ENCODE data around the gene ZNF408.

Gene ZNF408

DNA sequence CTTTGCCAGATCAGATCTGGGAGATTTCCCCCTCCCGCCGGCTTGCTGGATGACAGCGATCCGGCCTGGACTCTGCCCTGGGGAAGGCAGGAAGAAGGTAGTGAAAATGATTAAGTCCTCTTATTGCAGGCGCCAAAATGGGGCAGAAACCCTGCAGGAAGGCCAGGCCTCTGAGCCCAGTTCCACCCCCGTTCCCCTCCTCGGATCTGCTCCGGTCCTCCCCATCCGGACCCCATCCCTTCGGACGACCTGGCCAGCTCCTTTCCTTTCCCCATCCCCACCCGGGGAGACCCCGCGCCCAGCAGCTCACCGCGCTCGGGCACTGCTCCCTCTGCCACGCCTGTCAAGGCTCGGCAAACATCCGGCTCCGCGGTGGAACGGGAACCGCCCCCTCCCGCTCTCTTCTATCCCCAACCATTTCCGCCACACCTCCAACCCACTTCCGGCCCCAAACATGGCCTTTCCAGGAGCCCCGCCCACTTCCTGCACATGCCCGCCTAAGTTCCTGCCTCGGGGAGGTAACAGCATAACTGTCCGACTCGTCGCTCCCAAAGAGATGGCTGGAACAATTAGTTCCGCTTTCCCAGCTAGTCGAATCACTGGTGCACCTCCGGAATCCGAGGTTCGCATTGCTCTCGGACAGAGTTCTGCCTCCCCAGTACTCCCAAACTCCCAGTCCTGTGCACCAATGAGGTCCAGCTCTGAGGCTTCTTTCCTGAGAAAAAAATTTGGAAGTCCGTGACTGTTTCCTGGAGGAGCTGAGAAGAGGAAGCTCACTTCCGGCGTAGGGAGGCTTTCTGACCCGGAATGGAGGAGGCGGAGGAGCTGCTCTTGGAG lies at the start of gene ZNF408, which contains the start of gene ARHGAP1:
TSS of gene ZNF408 (plus strand) at position 791 of the 837 bp plus-strand sequence. CDS start at position 808, 17 bp downstream.
TSS of gene ARHGAP1 (minus strand) at position 379 of the 837 bp plus-strand sequence. CDS start 4,512 bp downstream, outside the sequence.
- Histone ChIP-seq H3K27ac (peak within 1 kb of the TSS; percentile 100), H3K4me3 (peak within 1 kb of the TSS; percentile 100), H3K36me3 (ENCODE audit: insufficient read depth, low read length) (peaks cover 32% of the 10 kb centered on the region; the same call in 1 of the 2 replicates), H3K9me3 (ENCODE audit: low read depth, low read length) (no peaks in the 10 kb centered on the region), H3K9ac (ENCODE audit: insufficient read length) (peak within 1 kb of the TSS; percentile 99)
- peak; percentile 94 for DNase-seq (ENCODE audit: low read depth, low spot score)
- TF ChIP-seq FOXP2 (optimal IDR thresholded peaks at IDR 0.05; ENCODE audit: control extremely low read depth, extremely low read length, insufficient read depth) (no peak), POLR2AphosphoS5 (IDR thresholded peaks at IDR 0.05; ENCODE audit: borderline replicate concordance, low read depth, low read length) (peak; percentile 78)

- Histone ChIP-seq H3K27ac (no peak overlapping the region), H3K36me3 (ENCODE audit: insufficient read depth, low read length) (peaks cover 57% of the 10 kb centered on the region)
- DNase-seq (ENCODE audit: low read depth, low spot score): no peak
These were observed 45.2 kb upstream of the ZNF408 start for GRCh38 chr11:46655631-46656030.

DNA sequence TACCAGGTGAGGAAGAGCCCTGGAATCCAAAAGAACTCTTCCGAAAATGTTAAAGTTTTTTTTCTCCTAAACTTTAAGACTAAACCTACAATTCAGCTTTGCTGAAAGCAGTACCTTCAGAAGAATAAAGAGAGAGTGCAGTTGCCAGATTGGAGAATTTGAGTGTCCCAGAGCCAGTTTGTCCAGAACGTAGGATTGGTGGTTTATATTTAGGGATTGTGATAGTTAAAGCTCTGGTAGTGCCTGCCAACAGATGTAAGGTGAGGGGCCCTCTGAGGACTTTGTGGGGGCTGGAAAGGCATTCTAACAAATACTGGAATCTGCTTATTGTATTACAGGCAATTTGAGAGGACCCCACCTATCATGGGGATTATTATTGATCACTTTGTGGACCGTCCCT lies 43.6 kb upstream of the ZNF408 start:
- no peak for DNase-seq (ENCODE audit: low read depth, low spot score)
- H3K27ac ChIP-seq: no peak overlapping the region
- no peak overlapping the region for H3K9ac ChIP-seq (ENCODE audit: insufficient read length)
- peaks cover 45% of the 10 kb centered on the region for H3K36me3 ChIP-seq (ENCODE audit: insufficient read depth, low read length)
- no peaks in the 10 kb centered on the region for H3K9me3 ChIP-seq (ENCODE audit: low read depth, low read length)
- TF ChIP-seq FOXP2 (optimal IDR thresholded peaks at IDR 0.05; ENCODE audit: control extremely low read depth, extremely low read length, insufficient read depth) (no peak), POLR2AphosphoS5 (IDR thresholded peaks at IDR 0.05; ENCODE audit: borderline replicate concordance, low read depth, low read length) (no peak), EZH2 (IDR thresholded peaks at IDR 0.05) (no peak)
- no peak overlapping the region for H3K4me3 ChIP-seq

More at GRCh38 chr11:46655631-46656030, 45.2 kb upstream of the ZNF408 start:
- no peak for TF ChIP-seq POLR2AphosphoS5 (IDR thresholded peaks at IDR 0.05; ENCODE audit: borderline replicate concordance, low read depth, low read length)
- TF ChIP-seq EZH2 (IDR thresholded peaks at IDR 0.05): no peak
- no peak for TF ChIP-seq FOXP2 (optimal IDR thresholded peaks at IDR 0.05; ENCODE audit: control extremely low read depth, extremely low read length, insufficient read depth)
- H3K9me3 ChIP-seq (ENCODE audit: low read depth, low read length): no peaks in the 10 kb centered on the region
- no peak overlapping the region for H3K9ac ChIP-seq (ENCODE audit: insufficient read length)
- no peak overlapping the region for H3K4me3 ChIP-seq

- no peak overlapping the region for H3K4me3 ChIP-seq
- no peak overlapping the region for H3K27ac ChIP-seq
- H3K9ac ChIP-seq (ENCODE audit: insufficient read length): no peak overlapping the region
- DNase-seq (ENCODE audit: low read depth, low spot score): no peak
- H3K9me3 ChIP-seq (ENCODE audit: low read depth, low read length): no peaks in the 10 kb centered on the region
- TF ChIP-seq EZH2 (IDR thresholded peaks at IDR 0.05) (no peak), POLR2AphosphoS5 (IDR thresholded peaks at IDR 0.05; ENCODE audit: borderline replicate concordance, low read depth, low read length) (no peak)
- peaks cover 48% of the 10 kb centered on the region for H3K36me3 ChIP-seq (ENCODE audit: insufficient read depth, low read length)
These were observed 42.6 kb upstream of the ZNF408 start for GRCh38 chr11:46658259-46658658.

- no peak for DNase-seq (ENCODE audit: low read depth, low spot score)
- TF ChIP-seq FOXP2 (optimal IDR thresholded peaks at IDR 0.05; ENCODE audit: control extremely low read depth, extremely low read length, insufficient read depth) (peak; percentile 60), EZH2 (IDR thresholded peaks at IDR 0.05) (no peak), POLR2AphosphoS5 (IDR thresholded peaks at IDR 0.05; ENCODE audit: borderline replicate concordance, low read depth, low read length) (no peak)
- no peak overlapping the region for H3K4me3 ChIP-seq
- peak overlapping the region; percentile 77 for H3K27ac ChIP-seq
- no peak overlapping the region for H3K9ac ChIP-seq (ENCODE audit: insufficient read length)
- H3K9me3 ChIP-seq (ENCODE audit: low read depth, low read length): no peaks in the 10 kb centered on the region
- H3K36me3 ChIP-seq (ENCODE audit: insufficient read depth, low read length): peaks cover 55% of the 10 kb centered on the region
These were observed 40.9 kb upstream of the ZNF408 start for GRCh38 chr11:46659908-46660307.

DNA sequence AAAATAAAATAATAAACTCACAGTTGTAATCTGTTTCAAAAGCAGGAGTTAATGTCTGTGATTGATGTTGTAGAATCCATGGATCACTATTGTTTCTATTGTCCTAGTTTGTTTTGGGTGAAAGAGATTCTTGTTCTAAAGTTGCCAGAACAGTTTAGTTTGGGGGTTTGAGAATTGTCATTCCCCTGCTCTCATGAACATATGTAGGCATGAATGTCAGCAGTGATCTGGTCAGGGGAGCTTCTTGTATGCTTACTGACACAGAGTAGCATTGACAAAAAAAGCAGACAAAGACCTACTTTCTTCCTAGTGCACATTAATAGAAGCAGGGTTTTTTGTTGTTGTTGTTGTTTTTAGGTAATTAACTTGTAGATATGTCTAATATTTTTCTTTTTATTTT lies 39.0 kb upstream of the ZNF408 start:
- DNase-seq (ENCODE audit: low read depth, low spot score): no peak
- Histone ChIP-seq H3K9ac (ENCODE audit: insufficient read length) (no peak overlapping the region), H3K4me3 (no peak overlapping the region), H3K36me3 (ENCODE audit: insufficient read depth, low read length) (peaks cover 57% of the 10 kb centered on the region), H3K27ac (no peak overlapping the region), H3K9me3 (ENCODE audit: low read depth, low read length) (no peaks in the 10 kb centered on the region)
- no peak for TF ChIP-seq FOXP2 (optimal IDR thresholded peaks at IDR 0.05; ENCODE audit: control extremely low read depth, extremely low read length, insufficient read depth)
- no peak for TF ChIP-seq EZH2 (IDR thresholded peaks at IDR 0.05)
- no peak for TF ChIP-seq POLR2AphosphoS5 (IDR thresholded peaks at IDR 0.05; ENCODE audit: borderline replicate concordance, low read depth, low read length)

- peaks cover 52% of the 10 kb centered on the region for H3K36me3 ChIP-seq (ENCODE audit: insufficient read depth, low read length)
- H3K4me3 ChIP-seq: no peak overlapping the region
- no peak for DNase-seq (ENCODE audit: low read depth, low spot score)
- no peak overlapping the region for H3K9ac ChIP-seq (ENCODE audit: insufficient read length)
- no peak for TF ChIP-seq EZH2 (IDR thresholded peaks at IDR 0.05)
- no peak for TF ChIP-seq FOXP2 (optimal IDR thresholded peaks at IDR 0.05; ENCODE audit: control extremely low read depth, extremely low read length, insufficient read depth)
- TF ChIP-seq POLR2AphosphoS5 (IDR thresholded peaks at IDR 0.05; ENCODE audit: borderline replicate concordance, low read depth, low read length): no peak
- H3K9me3 ChIP-seq (ENCODE audit: low read depth, low read length): no peaks in the 10 kb centered on the region
- H3K27ac ChIP-seq: no peak overlapping the region
These were observed 38.5 kb upstream of the ZNF408 start for GRCh38 chr11:46662366-46662765.

DNA sequence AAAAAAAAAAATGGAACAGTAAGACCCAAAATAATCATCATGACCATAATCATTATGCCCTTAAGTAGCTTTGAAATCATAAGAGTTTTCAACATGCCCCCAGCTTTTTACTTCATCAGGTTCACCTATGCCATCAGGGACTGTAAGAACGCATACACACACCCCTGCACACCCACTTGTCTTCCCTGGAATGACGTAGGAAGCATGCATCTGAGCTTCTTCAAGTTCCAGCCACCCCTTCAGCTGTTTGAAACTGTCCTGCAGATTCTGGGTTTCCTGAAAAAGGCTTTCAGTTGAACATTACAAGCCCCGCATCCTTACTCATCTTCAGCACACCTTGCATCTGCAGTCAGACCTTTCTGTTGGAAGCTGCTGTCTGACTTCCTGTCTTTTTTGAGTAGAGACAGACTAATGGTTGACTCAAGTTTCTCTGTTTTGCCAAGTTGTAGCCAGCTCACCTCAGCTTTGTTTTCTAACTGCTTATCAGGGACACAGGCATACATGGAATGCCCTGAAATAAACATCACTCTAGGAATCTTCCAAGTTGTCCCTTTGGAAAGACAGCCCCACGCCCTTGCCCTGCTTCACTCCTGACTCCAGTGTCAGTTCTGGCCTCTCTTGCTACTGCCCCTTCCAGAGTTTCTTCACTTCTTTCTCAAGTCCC lies 37.4 kb upstream of the ZNF408 start:
- peaks cover 54% of the 10 kb centered on the region for H3K36me3 ChIP-seq (ENCODE audit: insufficient read depth, low read length)
- TF ChIP-seq FOXP2 (optimal IDR thresholded peaks at IDR 0.05; ENCODE audit: control extremely low read depth, extremely low read length, insufficient read depth) (no peak), POLR2AphosphoS5 (IDR thresholded peaks at IDR 0.05; ENCODE audit: borderline replicate concordance, low read depth, low read length) (no peak), EZH2 (IDR thresholded peaks at IDR 0.05) (no peak)

More for the DNA sequence above, 37.4 kb upstream of the ZNF408 start:
- no peak overlapping the region for H3K4me3 ChIP-seq
- H3K9me3 ChIP-seq (ENCODE audit: low read depth, low read length): no peaks in the 10 kb centered on the region
- no peak overlapping the region for H3K27ac ChIP-seq
- DNase-seq (ENCODE audit: low read depth, low spot score): no peak
- no peak overlapping the region for H3K9ac ChIP-seq (ENCODE audit: insufficient read length)

Data from SK-N-MC (cell line).